ENCODE data around the gene ING3. TPM values are rescaled to one million over a fixed set of nuclear protein-coding genes. Genes with fewer than 3 reads are reported as not detected.

The ING3 gene
- total RNA-seq, 6 experiments from 2014 or later: 9.8 to 15.0 (median 12.7) TPM

- Mint-ChIP-seq H3K36me3 (ENCODE audit: low read depth) (peaks cover 21% of the 10 kb centered on the region), H3K27ac (no peak overlapping the region), H3K4me1 (ENCODE audit: low read depth) (peaks cover 55% of the 10 kb centered on the region), H3K27me3 (ENCODE audit: insufficient read depth) (no peaks in the 10 kb centered on the region), H3K4me3 (no peak overlapping the region), H3K9me3 (no peaks in the 10 kb centered on the region)
- TF ChIP-seq CTCF (IDR thresholded peaks at IDR 0.05): no peak
- DNase-seq: no peak
These were observed 61.7 kb downstream of the ING3 start for GRCh38 chr7:121012170-121012874.

GRCh38 chr7:121012919-121013318 lies 62.3 kb downstream of the ING3 start:
- Mint-ChIP-seq H3K9me3 (no peaks in the 10 kb centered on the region), H3K36me3 (ENCODE audit: low read depth) (peaks cover 25% of the 10 kb centered on the region), H3K4me3 (no peak overlapping the region), H3K27ac (no peak overlapping the region), H3K4me1 (ENCODE audit: low read depth) (peaks cover 55% of the 10 kb centered on the region), H3K27me3 (ENCODE audit: insufficient read depth) (no peaks in the 10 kb centered on the region)
- no peak for DNase-seq
- no peak for TF ChIP-seq CTCF (IDR thresholded peaks at IDR 0.05)

- no peaks in the 10 kb centered on the region for H3K27me3 Mint-ChIP-seq (ENCODE audit: insufficient read depth)
- H3K36me3 Mint-ChIP-seq (ENCODE audit: low read depth): peaks cover 33% of the 10 kb centered on the region
- DNase-seq: no peak
- H3K4me3 Mint-ChIP-seq: no peak overlapping the region
- H3K4me1 Mint-ChIP-seq (ENCODE audit: low read depth): peaks cover 77% of the 10 kb centered on the region
- no peak overlapping the region for H3K27ac Mint-ChIP-seq
- no peak for TF ChIP-seq CTCF (IDR thresholded peaks at IDR 0.05)
- no peaks in the 10 kb centered on the region for H3K9me3 Mint-ChIP-seq
These were observed 65.0 kb downstream of the ING3 start for GRCh38 chr7:121015560-121015959.

- Mint-ChIP-seq H3K36me3 (ENCODE audit: low read depth) (peaks cover 33% of the 10 kb centered on the region), H3K4me1 (ENCODE audit: low read depth) (peaks cover 91% of the 10 kb centered on the region), H3K9me3 (no peaks in the 10 kb centered on the region), H3K4me3 (peak overlapping the region; percentile 51), H3K27ac (peak overlapping the region; percentile 79), H3K27me3 (ENCODE audit: insufficient read depth) (no peaks in the 10 kb centered on the region)
- TF ChIP-seq CTCF (IDR thresholded peaks at IDR 0.05): no peak
- DNase-seq: peak; percentile 62
These were observed 66.4 kb downstream of the ING3 start for GRCh38 chr7:121016966-121017365.

GRCh38 chr7:121017586-121017985 lies 67.0 kb downstream of the ING3 start:
- no peak for DNase-seq
- TF ChIP-seq CTCF (IDR thresholded peaks at IDR 0.05): no peak
- peak overlapping the region; percentile 57 for H3K4me3 Mint-ChIP-seq
- peaks cover 93% of the 10 kb centered on the region for H3K4me1 Mint-ChIP-seq (ENCODE audit: low read depth)
- H3K9me3 Mint-ChIP-seq: no peaks in the 10 kb centered on the region
- peak overlapping the region; percentile 40; the same call in 1 of the 2 replicates for H3K27ac Mint-ChIP-seq
- no peaks in the 10 kb centered on the region for H3K27me3 Mint-ChIP-seq (ENCODE audit: insufficient read depth)
- H3K36me3 Mint-ChIP-seq (ENCODE audit: low read depth): peaks cover 38% of the 10 kb centered on the region

Measured in HFFc6 (cell line).